Sigmoid colon (tissue), 7 donors: ENCODE measurements around the gene NIM1K. TPM values are rescaled to one million over a fixed set of nuclear protein-coding genes. Genes with fewer than 3 reads are reported as not detected.
"Not testable (repeated sequence)": the region's sequence is repeated elsewhere in the genome, so short reads cannot be mapped to it uniquely, and the experiment has no call there.

ENCODE experiments used
- DNase-seq: peaks from one replicate; pipeline ENCODE4 v3.0.0-alpha.2; 2019
- H3K27ac ChIP-seq, 4 donors: fragments of 200-600 bp; sonication (generic); one replicate each; pipeline ENCODE4 v1.5.1; 2016 to 2019; ENCODE audit warnings: mild to moderate bottlenecking in 1 of 4
- H3K27me3 ChIP-seq, 3 donors: fragments of 200-600 bp; sonication (generic); one replicate each; pipeline ENCODE4 v1.5.1; 2019; ENCODE audit warnings: mild to moderate bottlenecking in 1 of 3
- H3K36me3 ChIP-seq, 4 donors: fragments of 200-600 bp; sonication (generic); one replicate each; pipeline ENCODE4 v1.5.1; 2016 to 2019
- H3K4me1 ChIP-seq, 4 donors: fragments of 200-600 bp; sonication (generic); one replicate each; pipeline ENCODE4 v1.5.1; 2017 to 2019
- H3K4me3 ChIP-seq, 4 donors: fragments of 200-600 bp; sonication (generic); one replicate each; pipeline ENCODE4 v1.5.1; 2017 to 2019; ENCODE audit warnings: mild to moderate bottlenecking in 2 of 4, moderate library complexity in 1 of 4
- H3K9me3 ChIP-seq, 4 donors: fragments of 200-600 bp in 3 of 4; sonication (generic) in 3 of 4; one replicate each; pipeline versions ENCODE4 v1.5.1 to v1.6.1; 2013 to 2019
- CTCF ChIP-seq, 4 experiments: fragments of 450-650 bp in 3 of 4; fragments of 200-600 bp in 1 of 4; IDR thresholded peaks; one replicate each; pipeline ENCODE4 v1.5.1; 2016 to 2019; ENCODE audit warnings: antibody characterized with exemption in 4 of 4, mild to moderate bottlenecking in 3 of 4, moderate library complexity in 2 of 4
- EP300 ChIP-seq, 4 donors: sonication (generic); formaldehyde crosslinking; IDR thresholded peaks; one replicate each; pipeline ENCODE4 v1.6.1; 2017; ENCODE audit warnings: antibody characterized with exemption in 4 of 4
- POLR2A ChIP-seq, 2 donors: fragments of 450-650 bp; IDR thresholded peaks; one replicate each; pipeline ENCODE4 v1.6.1; 2016; ENCODE audit warnings: antibody characterized with exemption in 2 of 2, mild to moderate bottlenecking in 2 of 2, moderate library complexity in 2 of 2
- POLR2AphosphoS5 ChIP-seq, 4 donors: sonication (generic); formaldehyde crosslinking; IDR thresholded peaks; one replicate each; pipeline ENCODE4 v1.6.1; 2017; ENCODE audit warnings: antibody characterized with exemption in 4 of 4
- WGBS, 2 donors: extraction: QIAGEN DNeasy Blood & Tissue Kit; methylation state at CpG; one replicate each; pipeline ENCODE4 v1.1.7; 2013; 5-methylcytosine and 5-hydroxymethylcytosine counted together
- intact Hi-C: fragments of 100-400 bp; cut with DNase I; formaldehyde crosslinking; loops from one replicate; pipeline ENCODE4 v1.15.1; 2023
- polyA plus RNA-seq, 3 donors: library from polyadenylated mRNA; stranded (reverse); fragments of 200-250 nt; gene quantifications; one replicate each; pipeline ENCODE4 v1.2.3, GENCODE V29; 2013
- total RNA-seq, 4 donors: library from RNA; depleted of rRNA; stranded (reverse); fragments of >200 nt; gene quantifications; one replicate each; pipeline ENCODE4 v1.1.0, GENCODE V29; 2016
- donor health status: healthy with polysubstance abuse.
- donor health status: Bipolar disorder and iron deficiency.
- donor health status: healthy.

Gene NIM1K
- total and polyA plus RNA-seq, 7 donors, result 0.28 to 3.6 (median 0.68) TPM; not detected in 2

GRCh38 chr5:43155394-43156096 is 36.5 kb upstream of the NIM1K start:
- TF ChIP-seq POLR2AphosphoS5 (IDR thresholded peaks at IDR 0.05), result no peak
- no peak for TF ChIP-seq CTCF (IDR thresholded peaks at IDR 0.05)
- TF ChIP-seq POLR2A (IDR thresholded peaks at IDR 0.05), result no peak
- TF ChIP-seq EP300 (IDR thresholded peaks at IDR 0.05), result no peak
- H3K27ac ChIP-seq, result no peak overlapping the region
- DNase-seq, result no peak
- 82 to 83% methylated on average over 4 of the region's 4 CpGs for WGBS, 2 donors
- H3K36me3 ChIP-seq, result peaks cover 0 to 5% (median 2%) of the 10 kb centered on the region in 4 donors
- no peaks in the 10 kb centered on the region for H3K9me3 ChIP-seq
- intact Hi-C loops, result no loop called here
- no peak overlapping the region for H3K4me3 ChIP-seq
- H3K4me1 ChIP-seq, result no peaks in the 10 kb centered on the region
- H3K27me3 ChIP-seq, result no peaks in the 10 kb centered on the region

GRCh38 chr5:43156388-43156787 is 35.6 kb upstream of the NIM1K start:
- intact Hi-C loops, result no loop called here
- Histone ChIP-seq H3K27ac (no peak overlapping the region), H3K36me3 (peaks cover 0 to 11% (median 0%) of the 10 kb centered on the region in 4 donors), H3K9me3 (no peaks in the 10 kb centered on the region), H3K27me3 (no peaks in the 10 kb centered on the region), H3K4me1 (no peaks in the 10 kb centered on the region), H3K4me3 (no peak overlapping the region)
- DNase-seq, result no peak
- no peak for TF ChIP-seq EP300 (IDR thresholded peaks at IDR 0.05)
- no peak for TF ChIP-seq POLR2AphosphoS5 (IDR thresholded peaks at IDR 0.05)
- no peak for TF ChIP-seq CTCF (IDR thresholded peaks at IDR 0.05)
- no peak for TF ChIP-seq POLR2A (IDR thresholded peaks at IDR 0.05)
- 80 to 89% methylated on average over 6 of the region's 6 CpGs for WGBS, 2 donors

- intact Hi-C loops, result no loop called here
- Histone ChIP-seq H3K9me3 (no peaks in the 10 kb centered on the region), H3K4me3 (no peak overlapping the region), H3K27me3 (no peaks in the 10 kb centered on the region), H3K27ac (no peak overlapping the region), H3K36me3 (peaks cover 0 to 18% (median 0%) of the 10 kb centered on the region in 4 donors), H3K4me1 (no peaks in the 10 kb centered on the region)
- 95 to 98% methylated on average over 3 of the region's 3 CpGs for WGBS, 2 donors
- TF ChIP-seq POLR2A (IDR thresholded peaks at IDR 0.05) (no peak), EP300 (IDR thresholded peaks at IDR 0.05) (no peak), POLR2AphosphoS5 (IDR thresholded peaks at IDR 0.05) (no peak)
- DNase-seq, result no peak
Observed at GRCh38 chr5:43157068-43157467, 35.0 kb upstream of the NIM1K start.

- intact Hi-C loops, result no loop called here
- no peak overlapping the region for H3K4me3 ChIP-seq
Observed at GRCh38 chr5:43161244-43161643, 30.8 kb upstream of the NIM1K start.

GRCh38 chr5:43164801-43165200 is 27.2 kb upstream of the NIM1K start:
- DNase-seq, H3K27ac ChIP-seq, H3K27me3 ChIP-seq, H3K4me1 ChIP-seq, H3K9me3 ChIP-seq, H3K4me3 ChIP-seq, intact Hi-C loops: not testable (repeated sequence)
- H3K36me3 ChIP-seq, result peaks cover 0 to 41% (median 0%) of the 10 kb centered on the region in 4 donors
- 92 to 93% methylated on average over 5 of the region's 5 CpGs for WGBS, 2 donors

More at GRCh38 chr5:43161244-43161643, 30.8 kb upstream of the NIM1K start:
- WGBS, 2 donors, result 58 to 85% methylated on average over 5 of the region's 5 CpGs
- no peaks in the 10 kb centered on the region for H3K4me1 ChIP-seq
- DNase-seq, result no peak
- H3K27ac ChIP-seq, result no peak overlapping the region
- H3K27me3 ChIP-seq, result no peaks in the 10 kb centered on the region
- no peaks in the 10 kb centered on the region for H3K9me3 ChIP-seq
- H3K36me3 ChIP-seq, result peaks cover 0 to 41% (median 0%) of the 10 kb centered on the region in 4 donors
- TF ChIP-seq POLR2A (IDR thresholded peaks at IDR 0.05), result no peak
- no peak for TF ChIP-seq EP300 (IDR thresholded peaks at IDR 0.05)
- TF ChIP-seq POLR2AphosphoS5 (IDR thresholded peaks at IDR 0.05), result no peak
- TF ChIP-seq CTCF (IDR thresholded peaks at IDR 0.05), result no peak
